Articular chondrocyte of knee joint (primary cell): ENCODE results near the gene P2RX3. TPM values are rescaled to one million over a fixed set of nuclear protein-coding genes. Genes with fewer than 3 reads are reported as not detected.

ENCODE experiments used
- total RNA-seq: library from RNA; depleted of rRNA; stranded (reverse); fragments of >200 nt; gene quantifications from 2 replicates; pipeline ENCODE4 v1.2.3, GENCODE V29; 2012

P2RX3 gene
- 0.11 and 0.13 TPM in 2 replicates for total RNA-seq

GRCh38 chr11:57338142-57338541 is at the start of gene P2RX3:
TSS of gene P2RX3 (plus strand) at chr11:57338352. CDS start at chr11:57338551, 199 bp downstream.

GRCh38 chr11:57324886-57325734 is 13.0 kb upstream of the P2RX3 start, which contains the start of gene TNKS1BP1:
TSS of gene TNKS1BP1 (minus strand) at chr11:57324952. CDS start at chr11:57321885, 3,067 bp downstream.

GRCh38 chr11:57335343-57336110 is 2.6 kb upstream of the P2RX3 start, which contains the start of gene SSRP1:
TSS of gene SSRP1 (minus strand) at chr11:57335892. CDS start at chr11:57335121, 771 bp downstream.

GRCh38 chr11:57380975-57381374 is 42.8 kb downstream of the P2RX3 start, which contains the start of gene PRG3:
TSS of gene PRG3 (minus strand) at chr11:57381150. CDS start at chr11:57380708, 442 bp downstream.

GRCh38 chr11:57390535-57390934 is 52.4 kb downstream of the P2RX3 start, which contains the start of gene PRG2:
TSS of gene PRG2 (minus strand) at chr11:57390650. CDS start at chr11:57389944, 706 bp downstream.

Other genes starting within 250 kb of the P2RX3 start
- not detected in 2 replicates for gene LRRC55, start 156.4 kb upstream of the P2RX3 start, total RNA-seq
- not detected in 2 replicates for gene APLNR, start 101.1 kb upstream of the P2RX3 start, total RNA-seq
- 102 and 105 TPM in 2 replicates for gene TNKS1BP1, start 13.4 kb upstream of the P2RX3 start, total RNA-seq
- gene SSRP1, start 2.5 kb upstream of the P2RX3 start, total RNA-seq = 53.3 and 67.8 TPM in 2 replicates
- not detected in 2 replicates for gene PRG3, start 42.8 kb downstream of the P2RX3 start, total RNA-seq
- 0.11 TPM in 1 of 2 replicates, not detected in the other for gene PRG2, start 52.3 kb downstream of the P2RX3 start, total RNA-seq
- 58.8 and 125 TPM in 2 replicates for gene SLC43A3, start 88.8 kb downstream of the P2RX3 start, total RNA-seq
- gene RTN4RL2, start 122.2 kb downstream of the P2RX3 start, total RNA-seq = 0.39 TPM in 1 of 2 replicates, not detected in the other
- gene SLC43A1, start 177.3 kb downstream of the P2RX3 start, total RNA-seq = 12.0 and 14.5 TPM in 2 replicates
- gene TIMM10, start 192.4 kb downstream of the P2RX3 start, total RNA-seq = 22.7 and 34.0 TPM in 2 replicates
- not detected in 2 replicates for gene SMTNL1, start 199.2 kb downstream of the P2RX3 start, total RNA-seq
- gene UBE2L6, start 229.3 kb downstream of the P2RX3 start, total RNA-seq = 49.2 and 49.5 TPM in 2 replicates